Naive B cell (primary cell): ENCODE results near the gene HIVEP1. TPM values are rescaled to one million over a fixed set of nuclear protein-coding genes. Genes with fewer than 3 reads are reported as not detected.

ENCODE experiments used
- ATAC-seq, 2 donors: fragments of 150-1000 bp; cut with Tn5 transposase; 2 replicates each; pipeline ENCODE4 v1.10.0; 2021; ENCODE audit warnings: low read depth in 2 of 2, mild to moderate bottlenecking in 2 of 2, moderate library complexity in 2 of 2
- DNase-seq: peaks from one replicate; pipeline ENCODE4 v3.0.0; 2022
- H3K27ac Mint-ChIP-seq, 6 donors: one replicate each; pipeline ENCODE4 v1.8.0; 2020 to 2022; ENCODE audit warnings: mild to moderate bottlenecking in 6 of 6, mixed read lengths in 6 of 6, moderate library complexity in 5 of 6, inconsistent platforms in 2 of 6
- H3K27me3 Mint-ChIP-seq, 3 donors: one replicate each; pipeline ENCODE4 v1.8.0; 2021 to 2022; ENCODE audit warnings: mixed read lengths in 3 of 3, mild to moderate bottlenecking in 1 of 3
- H3K36me3 Mint-ChIP-seq, 2 donors: one replicate each; pipeline ENCODE4 v1.8.0; 2020 to 2022; ENCODE audit warnings: mixed read lengths in 2 of 2, inconsistent platforms in 1 of 2, mild to moderate bottlenecking in 1 of 2
- H3K4me1 Mint-ChIP-seq, 3 donors: one replicate each; pipeline ENCODE4 v1.8.0; 2020 to 2022; ENCODE audit warnings: mixed read lengths in 3 of 3, inconsistent platforms in 1 of 3, mild to moderate bottlenecking in 1 of 3, moderate library complexity in 1 of 3
- H3K4me3 Mint-ChIP-seq, 8 donors: one replicate each; pipeline ENCODE4 v1.8.0; 2020 to 2022; ENCODE audit warnings: mild to moderate bottlenecking in 8 of 8, mixed read lengths in 8 of 8, moderate library complexity in 8 of 8, inconsistent platforms in 2 of 8
- H3K9me3 Mint-ChIP-seq, 7 donors: one replicate each; pipeline ENCODE4 v1.8.0; 2020 to 2022; ENCODE audit warnings: mixed read lengths in 7 of 7, mild to moderate bottlenecking in 5 of 7, inconsistent platforms in 2 of 7, moderate library complexity in 1 of 7
- polyA plus RNA-seq, 6 donors: library from polyadenylated mRNA; unstranded; fragments of 300-500 nt; fragmentation: Illumina TruSeq; gene quantifications; one replicate each; pipeline ENCODE4 v1.2.3, GENCODE V29; 2021; ENCODE audit warnings: low read depth in 6 of 6

HIVEP1 gene
- polyA plus RNA-seq, 6 donors from 2014 or later: 8.2 to 10.2 (median 8.7) TPM; not detected in 1

- Mint-ChIP-seq H3K27me3 (no peaks in the 10 kb centered on the region), H3K36me3 (peaks cover 49 to 54% of the 10 kb centered on the region in 2 donors), H3K4me3 (no peak overlapping the region), H3K4me1 (peaks cover 22 to 41% (median 41%) of the 10 kb centered on the region in 3 donors), H3K27ac (peak overlapping the region in 1 of 6 donors; percentile 24), H3K9me3 (peaks cover 9 to 31% (median 20%) of the 10 kb centered on the region in 7 donors)
- no peak for DNase-seq
- ATAC-seq: no peak
Measured at GRCh38 chr6:12028213-12028612, 16.1 kb downstream of the HIVEP1 start.

- Mint-ChIP-seq H3K4me3 (no peak overlapping the region), H3K9me3 (peaks cover 9 to 31% (median 20%) of the 10 kb centered on the region in 7 donors), H3K36me3 (peaks cover 49 to 54% of the 10 kb centered on the region in 2 donors), H3K27ac (no peak overlapping the region), H3K27me3 (no peaks in the 10 kb centered on the region), H3K4me1 (peaks cover 31 to 54% (median 47%) of the 10 kb centered on the region in 3 donors)
- DNase-seq: no peak
- no peak for ATAC-seq
Measured at GRCh38 chr6:12029979-12030737, 18.0 kb downstream of the HIVEP1 start.

- Mint-ChIP-seq H3K9me3 (peaks cover 9 to 31% (median 20%) of the 10 kb centered on the region in 7 donors), H3K36me3 (peaks cover 45 to 51% of the 10 kb centered on the region in 2 donors), H3K4me1 (peaks cover 33 to 52% (median 39%) of the 10 kb centered on the region in 3 donors), H3K27me3 (no peaks in the 10 kb centered on the region), H3K4me3 (peak overlapping the region in 2 of 8 donors; percentile 7 to 78), H3K27ac (no peak overlapping the region)
- DNase-seq: no peak
- no peak for ATAC-seq
Measured at GRCh38 chr6:12030993-12031550, 19.0 kb downstream of the HIVEP1 start.

- peaks cover 38 to 57% (median 45%) of the 10 kb centered on the region in 3 donors for H3K4me1 Mint-ChIP-seq
- no peaks in the 10 kb centered on the region for H3K27me3 Mint-ChIP-seq
- peak overlapping the region in 1 of 6 donors; percentile 55 for H3K27ac Mint-ChIP-seq
- DNase-seq (no peak), ATAC-seq (no peak)
- H3K4me3 Mint-ChIP-seq: peak overlapping the region in 1 of 8 donors; percentile 8
- H3K36me3 Mint-ChIP-seq: peaks cover 33 to 37% of the 10 kb centered on the region in 2 donors
- peaks cover 5 to 31% (median 20%) of the 10 kb centered on the region in 7 donors for H3K9me3 Mint-ChIP-seq
Measured at GRCh38 chr6:12032783-12033573, 20.9 kb downstream of the HIVEP1 start.

- H3K4me1 Mint-ChIP-seq: peaks cover 45 to 57% (median 53%) of the 10 kb centered on the region in 3 donors
- H3K27me3 Mint-ChIP-seq: no peaks in the 10 kb centered on the region
- H3K4me3 Mint-ChIP-seq: no peak overlapping the region
- ATAC-seq (no peak), DNase-seq (no peak)
- peak overlapping the region in 1 of 6 donors; percentile 66 for H3K27ac Mint-ChIP-seq
- H3K36me3 Mint-ChIP-seq: peaks cover 26 to 29% of the 10 kb centered on the region in 2 donors
- H3K9me3 Mint-ChIP-seq: peaks cover 5 to 25% (median 20%) of the 10 kb centered on the region in 7 donors
Measured at GRCh38 chr6:12033770-12034169, 21.7 kb downstream of the HIVEP1 start.

GRCh38 chr6:12034349-12034748 is 22.2 kb downstream of the HIVEP1 start:
- Mint-ChIP-seq H3K27me3 (no peaks in the 10 kb centered on the region), H3K4me1 (peaks cover 47 to 63% (median 59%) of the 10 kb centered on the region in 3 donors), H3K4me3 (peak overlapping the region in 1 of 8 donors; percentile 33), H3K9me3 (peaks cover 2 to 19% (median 17%) of the 10 kb centered on the region in 7 donors), H3K27ac (peak overlapping the region in 1 of 6 donors; percentile 26), H3K36me3 (peaks cover 21 to 23% of the 10 kb centered on the region in 2 donors)
- DNase-seq: no peak
- ATAC-seq: no peak

- Mint-ChIP-seq H3K27ac (peak overlapping the region in 2 of 6 donors; percentile 12 to 26), H3K36me3 (peaks cover 16 to 20% of the 10 kb centered on the region in 2 donors), H3K9me3 (peaks cover 0 to 17% (median 14%) of the 10 kb centered on the region in 7 donors), H3K4me3 (no peak overlapping the region), H3K27me3 (no peaks in the 10 kb centered on the region), H3K4me1 (peaks cover 50 to 68% (median 64%) of the 10 kb centered on the region in 3 donors)
- ATAC-seq: no peak
- no peak for DNase-seq
Measured at GRCh38 chr6:12034837-12035236, 22.7 kb downstream of the HIVEP1 start.

- Mint-ChIP-seq H3K4me3 (peak overlapping the region in 3 of 8 donors; percentile 61 to 80 (median 71)), H3K27me3 (no peaks in the 10 kb centered on the region), H3K27ac (peak overlapping the region in 2 of 6 donors; percentile 20 to 67), H3K36me3 (peaks cover 0 to 2% of the 10 kb centered on the region in 2 donors), H3K9me3 (peaks cover 0 to 1% (median 0%) of the 10 kb centered on the region in 7 donors), H3K4me1 (peaks cover 50 to 70% (median 66%) of the 10 kb centered on the region in 3 donors)
- ATAC-seq (no peak), DNase-seq (no peak)
Measured at GRCh38 chr6:12036766-12037165, 24.7 kb downstream of the HIVEP1 start.

GRCh38 chr6:12037798-12038197 is 25.7 kb downstream of the HIVEP1 start:
- Mint-ChIP-seq H3K9me3 (peaks cover 0 to 1% (median 0%) of the 10 kb centered on the region in 7 donors), H3K27me3 (no peaks in the 10 kb centered on the region), H3K4me3 (peak overlapping the region in 7 of 8 donors; percentile 6 to 86 (median 58)), H3K27ac (peak overlapping the region in 3 of 6 donors; percentile 64 to 95 (median 86)), H3K36me3 (no peaks in the 10 kb centered on the region), H3K4me1 (peaks cover 48 to 68% (median 64%) of the 10 kb centered on the region in 3 donors)
- DNase-seq: peak; percentile 16
- peak; percentile 51 to 77 for ATAC-seq

GRCh38 chr6:12039540-12040459 is 27.7 kb downstream of the HIVEP1 start:
- peaks cover 0 to 1% (median 0%) of the 10 kb centered on the region in 7 donors for H3K9me3 Mint-ChIP-seq
- no peak overlapping the region for H3K4me3 Mint-ChIP-seq
- ATAC-seq (no peak), DNase-seq (no peak)
- peaks cover 37 to 60% (median 56%) of the 10 kb centered on the region in 3 donors for H3K4me1 Mint-ChIP-seq
- H3K27me3 Mint-ChIP-seq: no peaks in the 10 kb centered on the region
- peak overlapping the region in 5 of 6 donors; percentile 24 to 64 (median 56) for H3K27ac Mint-ChIP-seq
- no peaks in the 10 kb centered on the region for H3K36me3 Mint-ChIP-seq

- Mint-ChIP-seq H3K36me3 (no peaks in the 10 kb centered on the region), H3K4me3 (peak overlapping the region in 2 of 8 donors; percentile 4 to 9), H3K27ac (peak overlapping the region; percentile 17 to 96 (median 88)), H3K9me3 (no peaks in the 10 kb centered on the region), H3K4me1 (peaks cover 43 to 73% (median 48%) of the 10 kb centered on the region in 3 donors), H3K27me3 (no peaks in the 10 kb centered on the region)
- ATAC-seq (peak in 1 of 2 donors; percentile 12), DNase-seq (peak; percentile 17)
Measured at GRCh38 chr6:12047304-12047703, 35.2 kb downstream of the HIVEP1 start.

- DNase-seq (no peak), ATAC-seq (no peak)
- H3K27ac Mint-ChIP-seq: peak overlapping the region; percentile 17 to 96 (median 80)
- H3K36me3 Mint-ChIP-seq: no peaks in the 10 kb centered on the region
- peak overlapping the region in 1 of 8 donors; percentile 7 for H3K4me3 Mint-ChIP-seq
- H3K9me3 Mint-ChIP-seq: no peaks in the 10 kb centered on the region
- peaks cover 49 to 79% (median 54%) of the 10 kb centered on the region in 3 donors for H3K4me1 Mint-ChIP-seq
- no peaks in the 10 kb centered on the region for H3K27me3 Mint-ChIP-seq
Measured at GRCh38 chr6:12047792-12048432, 35.8 kb downstream of the HIVEP1 start.
